Esophagus mucosa (tissue), 1 donor: ENCODE results near the gene ADCY3. TPM values are rescaled to one million over a fixed set of nuclear protein-coding genes. Genes with fewer than 3 reads are reported as not detected.
"Not testable (repeated sequence)": the region's sequence is repeated elsewhere in the genome, so short reads cannot be mapped to it uniquely, and the experiment has no call there.

ENCODE experiments used
- ATAC-seq: fragments of 200-7000 bp; cut with Tn5 transposase; one replicate; pipeline ENCODE4 v1.9.1; 2020
- total RNA-seq: library from RNA; stranded (reverse); gene quantifications from one replicate; pipeline ENCODE4 v1.2.4, GENCODE V29; 2023
- donor health status: DM: yes; HTN: yes; CAD: no.

Gene ADCY3
- total RNA-seq, 1 donor from 2014 or later, result 20.1 TPM

GRCh38 chr2:24809316-24810007 lies 110.6 kb downstream of the ADCY3 start:
- no peak for ATAC-seq

GRCh38 chr2:24806661-24807036 lies 113.4 kb downstream of the ADCY3 start:
- ATAC-seq, result no peak

- ATAC-seq, result peak; percentile 71
Observed at GRCh38 chr2:24805811-24806660, 114.0 kb downstream of the ADCY3 start.

- not testable (repeated sequence) for ATAC-seq
Observed at GRCh38 chr2:24800487-24800886, 119.5 kb downstream of the ADCY3 start.

- no peak for ATAC-seq
Observed at GRCh38 chr2:24797644-24798043, 122.4 kb downstream of the ADCY3 start.

- ATAC-seq, result no peak
Observed at GRCh38 chr2:24793761-24794435, 126.1 kb downstream of the ADCY3 start.

GRCh38 chr2:24792874-24793760 lies 126.9 kb downstream of the ADCY3 start, which contains the start of the genes CENPO and PTRHD1:
CENPO (plus strand) TSS chr2:24793425; CDS start chr2:24793920, 495 bp downstream.
PTRHD1 (minus strand) TSS chr2:24793391; CDS start chr2:24793377, 14 bp downstream.
- ATAC-seq, result peak; percentile 97

GRCh38 chr2:24792542-24792873 lies 127.5 kb downstream of the ADCY3 start:
- no peak for ATAC-seq

- ATAC-seq, result no peak
Observed at GRCh38 chr2:24791452-24791851, 128.6 kb downstream of the ADCY3 start.

GRCh38 chr2:24788816-24789215 lies 131.2 kb downstream of the ADCY3 start:
- no peak for ATAC-seq

- ATAC-seq, result no peak
Observed at GRCh38 chr2:24787532-24787931, 132.5 kb downstream of the ADCY3 start.

- peak; percentile 46 for ATAC-seq
Observed at GRCh38 chr2:24785671-24786321, 134.2 kb downstream of the ADCY3 start.

- no peak for ATAC-seq
Observed at GRCh38 chr2:24783641-24784040, 136.4 kb downstream of the ADCY3 start.

GRCh38 chr2:24779116-24779515 lies 140.9 kb downstream of the ADCY3 start:
- ATAC-seq, result no peak

- ATAC-seq, result no peak
Observed at GRCh38 chr2:24774373-24774772, 145.7 kb downstream of the ADCY3 start.

- peak; percentile 43 for ATAC-seq
Observed at GRCh38 chr2:24771764-24772586, 148.1 kb downstream of the ADCY3 start.

- ATAC-seq, result no peak
Observed at GRCh38 chr2:24771061-24771460, 149.0 kb downstream of the ADCY3 start.
